Erythroblast (primary cell): ENCODE results near the gene ITGA11.

ENCODE experiments used
- GATA1 ChIP-seq: IDR thresholded peaks from 2 replicates; pipeline ENCODE4 v1.6.1; 2011; ENCODE audit warnings: low read depth, mild to moderate bottlenecking, control low read depth, low read length, moderate library complexity
- POLR2A ChIP-seq: IDR thresholded peaks from 2 replicates; pipeline ENCODE4 v1.6.1; 2011; ENCODE audit warnings: mild to moderate bottlenecking, low read length

DNA sequence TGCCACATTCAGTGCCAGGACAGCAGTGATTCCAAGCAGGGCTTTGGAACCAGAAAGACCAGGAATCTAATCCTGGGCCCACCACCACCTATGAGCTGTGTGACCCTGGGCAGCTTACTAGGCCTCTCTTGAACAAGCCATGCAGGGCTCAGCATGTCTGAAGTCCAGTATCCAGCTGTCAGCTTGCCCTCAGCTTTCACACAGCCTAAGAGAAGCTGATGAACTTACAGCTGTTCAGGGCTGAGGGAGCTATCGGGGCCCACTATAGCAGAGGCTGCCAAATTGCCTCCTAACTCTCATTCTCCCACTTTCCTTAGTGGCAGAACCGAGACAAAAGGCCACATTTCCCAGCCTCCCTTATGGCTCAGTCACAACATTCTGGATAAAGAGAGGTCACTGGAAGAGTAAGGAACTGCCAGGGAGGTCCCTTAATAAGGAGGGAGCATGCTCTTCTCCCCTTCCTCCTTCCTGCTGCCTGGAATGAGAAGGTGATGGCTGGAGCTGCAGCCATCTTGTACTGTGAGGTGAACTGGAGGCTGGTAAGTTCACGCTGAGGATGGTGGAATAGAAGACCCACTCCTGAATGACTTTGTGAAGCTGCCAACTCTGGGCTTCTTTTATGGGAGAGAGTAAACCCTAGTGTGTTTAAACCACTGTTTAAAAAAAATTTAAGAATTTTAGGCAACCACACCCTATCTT, 120.0 kb downstream of the ITGA11 start:
- no peak for TF ChIP-seq POLR2A
- no peak for TF ChIP-seq GATA1
